ENCODE results near the gene TIAM2.

The TIAM2 gene

DNA sequence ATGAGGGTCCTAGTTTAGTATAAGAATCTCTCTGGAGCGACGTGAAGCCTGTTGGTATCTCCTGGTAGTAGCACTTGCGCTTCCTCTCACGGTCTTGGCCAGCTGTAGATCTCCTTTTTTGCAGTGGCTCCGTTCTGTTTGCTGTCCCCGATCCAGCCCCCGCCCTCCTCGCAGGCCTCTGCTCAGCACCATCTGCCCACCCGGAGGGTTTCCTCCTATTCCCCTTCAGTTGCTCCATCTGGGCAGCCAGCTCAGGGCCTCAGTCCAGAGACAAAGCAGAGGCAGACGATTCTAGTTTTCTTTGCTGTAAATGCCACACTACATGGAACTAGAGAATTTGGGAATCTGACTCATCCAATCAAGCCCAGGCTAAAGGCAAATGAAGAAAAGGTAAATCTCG is 126.6 kb downstream of the TIAM2 start:
- no peak for DNase-seq (ENCODE audit: low read depth in 1 of 2, low spot score in 1 of 2)
- no peak overlapping the region for H3K4me3 ChIP-seq (replicated peaks; ENCODE audit: insufficient read depth, low read length)
- H3K27me3 ChIP-seq (ENCODE audit: insufficient read depth, poor library complexity, severe bottlenecking) = no peaks in the 10 kb centered on the region
- TF ChIP-seq CTCF (IDR thresholded peaks at IDR 0.05; ENCODE audit: insufficient read depth, low read length) = no peak
- TF ChIP-seq GABPA (IDR thresholded peaks at IDR 0.05; ENCODE audit: low read depth) = no peak
- TF ChIP-seq POLR2AphosphoS5 (IDR thresholded peaks at IDR 0.05; ENCODE audit: low read depth) = no peak
- TF ChIP-seq SPI1 (IDR thresholded peaks at IDR 0.05; ENCODE audit: borderline replicate concordance, low read depth) = no peak
- TF ChIP-seq, protein P1, sequence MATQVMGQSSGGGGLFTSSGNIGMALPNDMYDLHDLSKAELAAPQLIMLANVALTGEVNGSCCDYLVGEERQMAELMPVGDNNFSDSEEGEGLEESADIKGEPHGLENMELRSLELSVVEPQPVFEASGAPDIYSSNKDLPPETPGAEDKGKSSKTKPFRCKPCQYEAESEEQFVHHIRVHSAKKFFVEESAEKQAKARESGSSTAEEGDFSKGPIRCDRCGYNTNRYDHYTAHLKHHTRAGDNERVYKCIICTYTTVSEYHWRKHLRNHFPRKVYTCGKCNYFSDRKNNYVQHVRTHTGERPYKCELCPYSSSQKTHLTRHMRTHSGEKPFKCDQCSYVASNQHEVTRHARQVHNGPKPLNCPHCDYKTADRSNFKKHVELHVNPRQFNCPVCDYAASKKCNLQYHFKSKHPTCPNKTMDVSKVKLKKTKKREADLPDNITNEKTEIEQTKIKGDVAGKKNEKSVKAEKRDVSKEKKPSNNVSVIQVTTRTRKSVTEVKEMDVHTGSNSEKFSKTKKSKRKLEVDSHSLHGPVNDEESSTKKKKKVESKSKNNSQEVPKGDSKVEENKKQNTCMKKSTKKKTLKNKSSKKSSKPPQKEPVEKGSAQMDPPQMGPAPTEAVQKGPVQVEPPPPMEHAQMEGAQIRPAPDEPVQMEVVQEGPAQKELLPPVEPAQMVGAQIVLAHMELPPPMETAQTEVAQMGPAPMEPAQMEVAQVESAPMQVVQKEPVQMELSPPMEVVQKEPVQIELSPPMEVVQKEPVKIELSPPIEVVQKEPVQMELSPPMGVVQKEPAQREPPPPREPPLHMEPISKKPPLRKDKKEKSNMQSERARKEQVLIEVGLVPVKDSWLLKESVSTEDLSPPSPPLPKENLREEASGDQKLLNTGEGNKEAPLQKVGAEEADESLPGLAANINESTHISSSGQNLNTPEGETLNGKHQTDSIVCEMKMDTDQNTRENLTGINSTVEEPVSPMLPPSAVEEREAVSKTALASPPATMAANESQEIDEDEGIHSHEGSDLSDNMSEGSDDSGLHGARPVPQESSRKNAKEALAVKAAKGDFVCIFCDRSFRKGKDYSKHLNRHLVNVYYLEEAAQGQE (IDR thresholded peaks at IDR 0.05; ENCODE audit: insufficient replicate concordance, low read depth) = no peak
- no peak overlapping the region for H3K27ac ChIP-seq (replicated peaks)

- TF ChIP-seq CTCF (IDR thresholded peaks at IDR 0.05; ENCODE audit: insufficient read depth, low read length) (no peak), SPI1 (IDR thresholded peaks at IDR 0.05; ENCODE audit: borderline replicate concordance, low read depth) (no peak), GABPA (IDR thresholded peaks at IDR 0.05; ENCODE audit: low read depth) (no peak), POLR2AphosphoS5 (IDR thresholded peaks at IDR 0.05; ENCODE audit: low read depth) (no peak)
- TF ChIP-seq, protein P1 (IDR thresholded peaks at IDR 0.05; ENCODE audit: insufficient replicate concordance, low read depth) = no peak
- H3K27me3 ChIP-seq (ENCODE audit: insufficient read depth, poor library complexity, severe bottlenecking) = no peaks in the 10 kb centered on the region
- no peak overlapping the region for H3K27ac ChIP-seq (replicated peaks)
- H3K4me3 ChIP-seq (replicated peaks; ENCODE audit: insufficient read depth, low read length) = no peak overlapping the region
- DNase-seq (ENCODE audit: low read depth in 1 of 2, low spot score in 1 of 2) = no peak
Measured at GRCh38 chr6:155122199-155122950, 127.3 kb downstream of the TIAM2 start.

- TF ChIP-seq SPI1 (IDR thresholded peaks at IDR 0.05; ENCODE audit: borderline replicate concordance, low read depth) (no peak), POLR2AphosphoS5 (IDR thresholded peaks at IDR 0.05; ENCODE audit: low read depth) (no peak), GABPA (IDR thresholded peaks at IDR 0.05; ENCODE audit: low read depth) (no peak), CTCF (IDR thresholded peaks at IDR 0.05; ENCODE audit: insufficient read depth, low read length) (no peak)
- TF ChIP-seq, protein P1 (IDR thresholded peaks at IDR 0.05; ENCODE audit: insufficient replicate concordance, low read depth) = no peak
Measured at GRCh38 chr6:155123520-155123919, 128.4 kb downstream of the TIAM2 start.

More at GRCh38 chr6:155123520-155123919, 128.4 kb downstream of the TIAM2 start:
- H3K4me3 ChIP-seq (replicated peaks; ENCODE audit: insufficient read depth, low read length) = no peak overlapping the region
- H3K27me3 ChIP-seq (ENCODE audit: insufficient read depth, poor library complexity, severe bottlenecking) = peaks cover 2% of the 10 kb centered on the region
- no peak for DNase-seq (ENCODE audit: low read depth in 1 of 2, low spot score in 1 of 2)
- no peak overlapping the region for H3K27ac ChIP-seq (replicated peaks)
